Erythroblast (primary cell): ENCODE measurements around the gene TSPAN9.

Experiments
- GATA1 ChIP-seq: IDR thresholded peaks from 2 replicates; pipeline ENCODE4 v1.6.1; 2011; ENCODE audit warnings: low read depth, mild to moderate bottlenecking, control low read depth, low read length, moderate library complexity
- POLR2A ChIP-seq: IDR thresholded peaks from 2 replicates; pipeline ENCODE4 v1.6.1; 2011; ENCODE audit warnings: mild to moderate bottlenecking, low read length

DNA sequence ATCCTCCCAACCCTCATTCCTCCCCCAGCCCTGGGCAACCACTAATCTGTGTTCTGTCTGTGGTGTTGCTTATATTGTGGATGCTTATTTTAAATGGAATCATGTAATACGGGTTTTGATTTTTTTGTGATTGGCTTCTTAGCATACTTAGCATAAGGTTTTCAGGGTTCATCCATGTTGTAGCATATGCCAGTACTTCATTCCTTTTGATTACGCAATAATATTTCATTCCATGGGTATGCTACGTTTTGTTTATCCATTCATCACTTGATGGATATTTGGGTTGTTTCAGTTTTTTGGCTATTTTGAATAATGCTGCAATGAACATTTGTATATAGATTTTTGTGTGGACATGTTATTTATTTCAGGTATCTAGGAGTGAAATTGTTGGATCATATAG, 82.9 kb downstream of the TSPAN9 start:
- TF ChIP-seq POLR2A = no peak
- no peak for TF ChIP-seq GATA1
